AG04449 (cell line): Measurements from ENCODE around the gene HOXB5.

Source experiments
- CTCF ChIA-PET: fragments of 350-600 bp; formaldehyde crosslinking; extraction: SDS; loops from one replicate; lab custom pipeline; 2021; ENCODE audit warnings: antibody characterized with exemption; lab: Yijun Ruan, JAX
- POLR2A ChIA-PET: fragments of 400-600, 350-600 bp; formaldehyde crosslinking; extraction: SDS; loops from one replicate; lab custom pipeline; 2020; ENCODE audit warnings: antibody characterized with exemption, inconsistent platforms; lab: Yijun Ruan, JAX
- DNase-seq: peaks from one replicate; pipeline ENCODE4 v3.0.0-alpha.2; 2010; ENCODE audit warnings: low read depth, low spot score
- H3K4me3 ChIP-seq: 2 replicates; pipeline ENCODE4 v1.5.1; 2011; ENCODE audit warnings: low read depth, mild to moderate bottlenecking, control low read depth, low read length
- CTCF ChIP-seq: IDR thresholded peaks from one replicate; pipeline ENCODE4 v1.5.1; 2011; ENCODE audit warnings: mild to moderate bottlenecking, moderate library complexity, low read length, control low read depth, inconsistent platforms; ENCODE audit not compliant: insufficient read depth; ENCODE audit errors: missing control alignments

HOXB5 gene

GRCh38 chr17:48625495-48626244 lies 32.1 kb upstream of the HOXB5 start:
- H3K4me3 ChIP-seq, result peak overlapping the region; percentile 51
- ChIA-PET POLR2A (interaction anchor here (0.5 to 1.1 kb wide), 2 partner anchors 38 to 45 kb away, joined by 3 to 4 read pairs; no protein-coding TSS in a partner anchor), CTCF (interaction anchor here (0.8 to 2.9 kb wide), 10 partner anchors 7 to 318 kb away, joined by 3 to 22 read pairs (median 4); no protein-coding TSS in a partner anchor)
- no peak for TF ChIP-seq CTCF
- no peak for DNase-seq

- DNase-seq, result no peak
- H3K4me3 ChIP-seq, result peak overlapping the region; percentile 51
- TF ChIP-seq CTCF, result no peak
- ChIA-PET POLR2A (interaction anchor here (0.5 to 1.1 kb wide), 3 partner anchors 11 to 44 kb away, joined by 3 to 4 read pairs (median 3); no protein-coding TSS in a partner anchor), CTCF (interaction anchor here (0.8 to 12.1 kb wide), 14 partner anchors 8 to 365 kb away, joined by 3 to 185 read pairs (median 7); partner anchors contain the start of gene HOXB8)
These were observed 31.2 kb upstream of the HOXB5 start for GRCh38 chr17:48624544-48625494.

- DNase-seq, result no peak
- no peak overlapping the region; the same call in 1 of the 2 replicates for H3K4me3 ChIP-seq
- ChIA-PET CTCF (interaction anchor here (0.7 to 12.1 kb wide), 9 partner anchors 9 to 489 kb away, joined by 3 to 185 read pairs (median 6); partner anchors contain the start of gene HOXB8), POLR2A (no interaction called here)
- no peak for TF ChIP-seq CTCF
These were observed 30.5 kb upstream of the HOXB5 start for GRCh38 chr17:48624118-48624517.

- no peak for DNase-seq
- TF ChIP-seq CTCF, result no peak
- no peak overlapping the region for H3K4me3 ChIP-seq
- POLR2A ChIA-PET, result no interaction called here
- CTCF ChIA-PET, result interaction anchor here (0.7 to 12.1 kb wide), 9 partner anchors 9 to 488 kb away, joined by 3 to 185 read pairs (median 6); partner anchors contain the start of gene HOXB8
These were observed 30.0 kb upstream of the HOXB5 start for GRCh38 chr17:48623583-48623982.

GRCh38 chr17:48622857-48623256 lies 29.3 kb upstream of the HOXB5 start:
- POLR2A ChIA-PET, result no interaction called here
- TF ChIP-seq CTCF, result no peak
- no peak for DNase-seq
- H3K4me3 ChIP-seq, result no peak overlapping the region
- CTCF ChIA-PET, result interaction anchor here (0.6 to 12.1 kb wide), 14 partner anchors 8 to 407 kb away, joined by 3 to 185 read pairs (median 6); partner anchors contain the start of gene HOXB8
